ENCODE measurements around the gene POU4F3.
A peak's percentile ranks its signal among the peaks of the same experiment; 100 is the strongest.

POU4F3 gene

GRCh38 chr5:146339715-146340259, 1.1 kb downstream of the POU4F3 start:
- DNase-seq (ENCODE audit: low spot score) = no peak

GRCh38 chr5:146340260-146341081, 1.8 kb downstream of the POU4F3 start:
- DNase-seq (ENCODE audit: low spot score) = peak; percentile 80

GRCh38 chr5:146341854-146342253, 3.2 kb downstream of the POU4F3 start:
- no peak for DNase-seq (ENCODE audit: low spot score)

GRCh38 chr5:146342519-146342881, 3.9 kb downstream of the POU4F3 start:
- no peak for DNase-seq (ENCODE audit: low spot score)

- no peak for DNase-seq (ENCODE audit: low spot score)
These were observed 4.5 kb downstream of the POU4F3 start for GRCh38 chr5:146342882-146343865.

GRCh38 chr5:146344155-146345118, 5.8 kb downstream of the POU4F3 start:
- peak; percentile 32 for DNase-seq (ENCODE audit: low spot score)

- DNase-seq (ENCODE audit: low spot score) = no peak
These were observed 6.6 kb downstream of the POU4F3 start for GRCh38 chr5:146345240-146345577.

GRCh38 chr5:146345578-146346366, 7.1 kb downstream of the POU4F3 start:
- no peak for DNase-seq (ENCODE audit: low spot score)

GRCh38 chr5:146357126-146357525, 18.5 kb downstream of the POU4F3 start:
- DNase-seq (ENCODE audit: low spot score) = no peak

- DNase-seq (ENCODE audit: low spot score) = no peak
These were observed 21.2 kb downstream of the POU4F3 start for GRCh38 chr5:146359836-146360235.

GRCh38 chr5:146363161-146363874, 24.7 kb downstream of the POU4F3 start:
- no peak for DNase-seq (ENCODE audit: low spot score)

- no peak for DNase-seq (ENCODE audit: low spot score)
These were observed 27.0 kb downstream of the POU4F3 start for GRCh38 chr5:146365618-146366017.

- DNase-seq (ENCODE audit: low spot score) = no peak
These were observed 28.3 kb downstream of the POU4F3 start for GRCh38 chr5:146366904-146367303.

- DNase-seq (ENCODE audit: low spot score) = no peak
These were observed 29.5 kb downstream of the POU4F3 start for GRCh38 chr5:146368137-146368536.

GRCh38 chr5:146369691-146370090, 31.1 kb downstream of the POU4F3 start:
- no peak for DNase-seq (ENCODE audit: low spot score)

GRCh38 chr5:146376821-146377220, 38.2 kb downstream of the POU4F3 start:
- no peak for DNase-seq (ENCODE audit: low spot score)

- DNase-seq (ENCODE audit: low spot score) = no peak
These were observed 40.3 kb downstream of the POU4F3 start for GRCh38 chr5:146378986-146379385.

- DNase-seq (ENCODE audit: low spot score) = no peak
These were observed 42.1 kb downstream of the POU4F3 start for GRCh38 chr5:146380714-146381113.

GRCh38 chr5:146388386-146388785, 49.7 kb downstream of the POU4F3 start:
- DNase-seq (ENCODE audit: low spot score) = no peak

- no peak for DNase-seq (ENCODE audit: low spot score)
These were observed 51.8 kb downstream of the POU4F3 start for GRCh38 chr5:146390469-146390868.
